ENCODE results near the gene SIX6.
"Not testable (repeated sequence)": the region's sequence is repeated elsewhere in the genome, so short reads cannot be mapped to it uniquely, and the experiment has no call there.

Gene SIX6

GRCh38 chr14:60508707-60509437 is at the start of gene SIX6:
SIX6 (plus strand) TSS chr14:60509146; CDS start chr14:60509399, 253 bp downstream.
- DNase-seq (ENCODE audit: low spot score), result no peak

DNA sequence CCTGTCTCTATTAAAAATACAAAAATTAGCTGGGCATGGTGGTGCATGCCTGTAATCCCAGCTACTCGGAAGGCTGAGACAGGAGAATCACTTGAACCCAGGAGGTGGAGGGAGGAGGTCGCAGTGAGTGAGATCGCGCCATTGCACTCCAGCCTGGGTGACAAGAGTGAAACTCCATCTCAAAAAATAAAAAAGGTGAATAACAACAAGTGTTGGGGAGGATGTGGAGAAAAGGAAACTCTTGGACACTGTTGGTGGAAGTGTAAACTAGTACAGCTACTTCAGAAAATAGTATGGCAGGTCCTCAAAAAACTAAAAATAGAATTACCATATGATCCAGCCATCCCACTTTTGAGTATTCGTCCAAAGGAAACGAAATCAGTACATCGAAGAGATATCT is 28.7 kb upstream of the SIX6 start:
- not testable (repeated sequence) for DNase-seq (ENCODE audit: low spot score)

DNA sequence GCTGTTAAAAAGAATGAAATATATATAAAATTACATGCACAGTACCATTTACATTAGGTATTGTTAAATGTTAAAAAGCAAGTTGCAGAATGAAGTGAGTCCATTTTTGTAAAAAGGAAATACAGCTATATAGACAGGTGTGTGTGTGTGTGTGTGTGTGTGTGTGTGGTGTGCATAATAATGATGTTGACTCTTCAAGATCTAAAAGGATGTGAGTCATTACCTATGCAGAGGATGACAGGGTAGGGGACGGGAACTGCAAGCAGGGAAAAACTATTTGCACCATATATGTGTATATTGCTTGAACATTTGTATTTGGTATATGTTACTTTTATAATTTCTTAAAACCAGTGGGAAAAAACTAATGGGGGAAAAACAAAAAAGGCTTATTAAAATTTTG is 26.2 kb upstream of the SIX6 start:
- DNase-seq (ENCODE audit: low spot score), result no peak

DNA sequence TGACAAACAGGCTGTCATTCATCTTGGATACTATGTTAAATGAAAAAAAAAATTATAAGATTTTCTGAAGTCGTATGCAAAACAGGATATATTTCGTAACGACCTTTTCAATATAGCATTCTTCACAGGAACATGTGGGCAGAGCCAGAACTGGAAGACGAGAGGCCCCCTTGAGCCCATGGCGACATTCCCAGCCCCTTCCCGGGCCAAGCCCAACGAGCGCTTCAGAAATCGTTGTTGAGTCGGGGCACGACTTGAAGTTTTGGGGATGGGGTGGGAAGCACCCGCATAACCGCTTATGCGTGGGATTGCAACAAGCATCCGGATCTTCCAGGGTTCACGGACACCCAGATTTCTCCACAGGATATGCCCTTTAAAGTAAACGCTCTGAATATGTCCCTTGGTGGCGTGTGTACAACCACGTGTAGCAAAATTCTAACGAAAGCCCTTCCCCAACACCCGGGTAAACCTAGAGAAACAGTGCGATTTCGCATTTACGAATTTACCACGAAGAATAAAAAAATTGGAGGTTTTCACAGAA is 23.8 kb upstream of the SIX6 start:
- DNase-seq (ENCODE audit: low spot score), result no peak

DNA sequence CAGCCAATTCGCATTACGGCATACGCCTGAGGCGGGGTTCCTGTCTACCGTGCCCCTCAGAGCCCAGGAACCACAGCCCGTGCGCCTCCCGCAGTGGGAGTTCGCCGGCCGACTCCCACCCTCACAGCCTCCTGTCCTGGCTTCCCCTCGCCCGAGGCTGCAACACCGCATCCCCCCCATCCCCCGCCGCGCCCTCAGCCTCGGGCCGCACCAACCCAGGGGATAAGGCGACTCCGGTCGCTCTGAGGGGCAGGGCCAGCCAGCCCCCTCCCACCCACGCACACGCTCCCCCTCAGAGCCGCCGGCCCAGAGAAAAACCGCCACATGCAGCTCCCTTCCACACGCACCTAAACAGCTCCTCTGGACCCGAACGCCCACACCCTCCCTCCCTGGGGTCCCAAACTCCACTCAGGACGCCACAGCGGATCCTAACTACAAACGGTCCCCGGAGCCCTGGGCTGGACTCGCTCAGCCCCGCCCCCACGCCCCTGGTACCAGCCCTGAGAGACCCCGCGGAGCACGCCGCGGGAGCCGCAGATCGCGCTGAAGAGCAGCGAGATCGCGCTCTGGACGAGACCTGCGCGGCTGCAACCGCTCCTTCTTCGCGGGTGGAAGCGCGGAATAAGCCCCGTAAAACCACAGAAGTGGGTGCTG is 23.2 kb upstream of the SIX6 start, which contains the start of gene C14orf39:
C14orf39 (minus strand) TSS at position 466 of the 654 bp plus-strand sequence. CDS start 985 bp downstream, outside the sequence.
- DNase-seq (ENCODE audit: low spot score), result no peak

DNA sequence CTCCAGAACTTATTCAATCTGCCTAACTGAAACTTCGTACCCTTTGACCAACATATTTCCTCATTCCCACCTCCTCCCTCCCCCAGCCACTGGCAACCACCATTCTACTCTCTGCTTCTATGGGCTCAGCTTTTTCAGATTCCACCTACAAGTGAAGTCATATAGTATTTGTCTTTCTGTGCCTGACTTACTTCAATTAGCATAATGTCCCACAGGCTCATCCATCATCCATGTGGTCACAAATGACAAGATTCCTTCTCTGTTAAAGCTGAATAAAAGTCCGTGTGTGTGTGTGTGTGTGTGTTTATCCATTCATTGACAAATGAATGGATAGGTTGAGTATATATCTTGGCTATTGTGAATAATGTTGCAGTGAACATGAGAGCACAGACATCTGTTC is 21.7 kb upstream of the SIX6 start:
- DNase-seq (ENCODE audit: low spot score), result no peak

DNA sequence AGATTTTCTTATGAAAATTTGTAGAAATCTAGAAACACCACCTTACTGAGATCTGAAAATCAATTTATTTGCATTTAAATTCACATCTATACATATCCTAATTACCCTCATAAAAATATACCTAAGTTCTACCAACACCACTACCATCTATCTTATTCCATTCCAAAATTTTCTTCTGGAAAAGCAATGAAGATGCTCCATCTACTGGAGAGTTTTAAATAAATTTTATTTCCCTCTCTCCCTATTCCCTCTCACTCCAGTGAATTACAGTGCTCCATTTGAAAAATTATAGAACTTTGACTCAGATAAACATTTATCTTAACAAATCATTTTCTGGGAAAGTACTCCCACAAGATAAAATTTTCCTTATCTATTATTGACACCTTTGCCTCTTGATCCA is 20.8 kb upstream of the SIX6 start:
- DNase-seq (ENCODE audit: low spot score), result no peak

- no peak for DNase-seq (ENCODE audit: low spot score)
These were observed 18.7 kb upstream of the SIX6 start for GRCh38 chr14:60490270-60490669.

DNA sequence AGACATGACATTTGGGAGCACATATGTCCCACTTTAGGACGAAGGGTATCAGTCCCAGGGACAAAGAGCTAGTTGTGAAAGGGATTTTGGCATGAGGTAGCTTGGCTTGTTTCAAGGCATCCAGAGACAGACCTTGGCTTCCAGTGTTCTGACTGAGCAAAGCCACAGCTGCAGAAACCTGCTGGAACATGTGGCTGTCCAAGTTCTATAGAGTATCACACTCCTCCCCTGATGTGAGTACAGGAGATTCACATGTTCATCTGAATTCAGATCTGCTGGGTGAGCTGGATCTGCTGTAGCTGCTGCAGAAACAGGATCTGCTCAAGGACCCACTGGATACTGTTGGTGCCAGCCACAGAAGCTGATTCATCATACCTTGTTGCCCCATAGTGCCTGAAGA is 13.0 kb upstream of the SIX6 start:
- DNase-seq (ENCODE audit: low spot score), result no peak

- no peak for DNase-seq (ENCODE audit: low spot score)
These were observed 6.4 kb upstream of the SIX6 start for GRCh38 chr14:60502541-60502940.

GRCh38 chr14:60505448-60505847 is 3.5 kb upstream of the SIX6 start:
- no peak for DNase-seq (ENCODE audit: low spot score)

- DNase-seq (ENCODE audit: low spot score), result no peak
These were observed 2.9 kb upstream of the SIX6 start for GRCh38 chr14:60506010-60506409.

DNA sequence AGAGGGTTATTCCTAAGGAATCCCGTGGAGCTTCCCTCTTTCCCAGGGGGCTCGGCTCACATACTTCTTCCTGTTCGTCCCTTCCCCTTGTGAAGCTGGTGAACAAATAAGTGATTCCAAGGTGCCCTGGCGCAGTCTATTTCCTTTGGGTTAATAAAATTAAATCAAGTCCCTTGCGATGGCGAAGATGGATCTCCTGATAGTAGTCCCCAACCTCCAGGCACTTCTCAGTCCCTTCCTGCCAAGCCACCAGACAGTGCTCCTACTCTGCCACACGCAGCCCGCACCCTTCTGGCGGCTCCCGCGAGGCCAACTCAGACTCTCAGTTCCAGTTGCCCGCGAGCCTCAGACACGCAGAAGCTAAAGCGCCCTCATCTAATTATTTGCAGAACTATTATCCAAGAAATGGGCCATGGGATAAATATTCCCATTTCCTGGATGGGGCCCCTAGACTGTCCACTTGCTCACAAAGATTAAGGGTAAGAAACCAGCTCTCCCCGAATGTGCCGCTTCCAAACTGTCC is 2.4 kb upstream of the SIX6 start:
- DNase-seq (ENCODE audit: low spot score), result no peak

DNA sequence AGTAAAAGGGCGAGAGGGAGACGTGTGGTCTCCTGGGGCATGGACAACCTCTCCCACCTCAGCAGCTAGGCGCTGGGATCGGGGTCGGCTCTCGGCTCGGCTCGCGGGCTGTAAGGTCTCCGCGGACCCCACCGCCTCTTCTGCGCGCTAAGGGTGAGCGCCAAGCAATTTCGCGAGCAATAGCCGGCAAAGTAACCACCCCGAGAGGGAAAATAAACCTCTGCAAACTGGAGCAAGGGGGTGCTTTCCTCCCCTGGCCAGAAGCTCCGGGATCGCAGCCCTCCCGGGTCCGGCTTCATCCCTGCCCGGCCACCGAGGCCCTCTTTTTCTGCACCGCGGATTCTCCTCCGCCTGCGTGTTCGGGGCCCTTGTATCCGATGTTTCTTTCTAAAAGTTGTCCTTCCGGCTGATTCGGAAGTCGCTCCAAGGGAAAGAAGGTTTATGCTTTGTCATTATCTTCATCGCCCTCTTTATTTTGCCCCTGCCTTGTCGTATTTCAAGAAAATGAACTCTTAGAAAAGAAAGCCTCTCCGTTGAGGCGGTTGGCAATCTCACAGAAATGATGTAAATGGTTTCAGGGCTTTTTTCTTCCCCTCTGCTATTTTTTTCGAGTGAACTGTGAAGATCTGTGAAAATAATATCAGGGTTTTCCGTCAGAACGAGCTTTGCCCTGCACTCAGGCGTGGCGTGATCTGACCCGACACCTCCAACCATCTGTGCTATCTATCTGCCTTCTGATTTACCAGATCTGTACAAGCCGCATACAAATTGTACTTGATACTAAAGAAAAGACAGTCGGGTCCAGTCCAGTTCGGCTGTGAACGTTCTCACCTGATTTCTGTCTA is 1.7 kb upstream of the SIX6 start:
- no peak for DNase-seq (ENCODE audit: low spot score)

DNA sequence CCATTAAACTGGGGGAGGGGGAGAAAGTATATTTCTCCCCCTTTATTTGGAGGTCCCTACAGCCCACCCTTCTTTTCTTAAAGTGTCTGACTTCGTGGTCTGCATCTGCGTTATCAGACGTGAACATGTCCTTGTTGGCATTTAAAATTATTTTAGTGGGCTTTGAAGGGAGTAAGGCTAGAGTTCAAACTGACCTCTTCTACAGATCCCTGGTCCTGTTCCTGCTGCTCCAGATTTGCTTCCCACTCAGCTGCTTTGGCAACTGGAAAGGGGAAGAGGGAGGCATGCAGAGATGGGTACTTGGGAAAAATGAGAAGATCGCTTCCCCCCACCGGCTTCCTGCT is 611 bp upstream of the SIX6 start:
- DNase-seq (ENCODE audit: low spot score), result no peak

- DNase-seq (ENCODE audit: low spot score), result no peak
These were observed 700 bp downstream of the SIX6 start for GRCh38 chr14:60509438-60510253.

- no peak for DNase-seq (ENCODE audit: low spot score)
These were observed 1.5 kb downstream of the SIX6 start for GRCh38 chr14:60510254-60510950.

- no peak for DNase-seq (ENCODE audit: low spot score)
These were observed 2.1 kb downstream of the SIX6 start for GRCh38 chr14:60510951-60511599.

GRCh38 chr14:60512126-60512525 is 3.2 kb downstream of the SIX6 start:
- DNase-seq (ENCODE audit: low spot score), result no peak

DNA sequence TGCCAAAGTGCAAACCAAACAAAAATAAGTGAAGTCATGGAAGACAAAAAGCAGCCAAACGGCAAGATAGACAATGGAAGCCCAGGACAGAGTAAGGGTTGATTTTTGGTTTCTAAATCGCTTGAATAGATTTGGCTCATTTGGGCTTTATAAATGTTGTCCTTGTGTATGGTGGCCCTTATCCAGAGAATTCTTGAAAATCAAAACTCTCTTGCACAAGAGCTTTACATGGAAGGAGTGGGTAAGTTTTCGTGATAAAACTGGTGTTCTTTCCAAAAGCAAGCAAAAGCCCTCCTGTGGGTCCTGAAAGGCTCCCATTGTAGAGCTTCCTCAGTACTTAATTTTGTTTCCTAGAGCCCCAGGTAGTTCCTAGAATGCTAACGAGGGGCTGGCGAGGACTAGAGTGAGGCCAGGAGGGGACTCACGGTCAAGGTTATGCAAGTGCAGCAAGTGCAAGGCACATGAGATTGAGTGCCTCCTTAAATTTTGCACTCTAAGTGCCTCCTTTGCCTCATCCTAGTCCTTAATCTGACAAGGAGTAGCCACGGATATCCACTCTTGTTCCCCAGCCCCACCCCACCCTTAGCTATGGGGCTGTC is 4.1 kb downstream of the SIX6 start:
- DNase-seq (ENCODE audit: low spot score), result no peak

All from CD4-positive, alpha-beta T cell treated with Interleukin-2 at 100 ng/mL for 4 hours (primary cell).